Measurements from ENCODE around the gene MYOCOS. TPM values are rescaled to one million over a fixed set of nuclear protein-coding genes. Genes with fewer than 3 reads are reported as not detected.

The MYOCOS gene
- total and polyA plus RNA-seq, 12 donors = not detected

GRCh38 chr1:171582589-171582988 lies 39.5 kb upstream of the MYOCOS start:
- no peak overlapping the region for H3K4me3 ChIP-seq
- no peak for ATAC-seq
- intact Hi-C loops (cut with DNase I) = loop anchor here in 2 of 10 donors (5.0 to 10.0 kb wide), 2 partner anchors 40 to 48 kb away; no protein-coding TSS in a partner anchor
- H3K4me1 ChIP-seq = no peaks in the 10 kb centered on the region
- H3K27me3 ChIP-seq = no peaks in the 10 kb centered on the region
- H3K9me3 ChIP-seq = no peaks in the 10 kb centered on the region
- no peak for TF ChIP-seq CTCF (IDR thresholded peaks at IDR 0.05)
- H3K36me3 ChIP-seq = peaks cover 0 to 100% (median 65%) of the 10 kb centered on the region in 9 donors
- no peak overlapping the region for H3K27ac ChIP-seq
- WGBS, 2 donors = 96% methylated on average over 2 of the region's 2 CpGs
- no peak for DNase-seq

GRCh38 chr1:171583591-171584201 lies 38.3 kb upstream of the MYOCOS start:
- no peak for TF ChIP-seq CTCF (IDR thresholded peaks at IDR 0.05)
- intact Hi-C loops (cut with DNase I) = loop anchor here in 2 of 10 donors (5.0 to 10.0 kb wide), 2 partner anchors 41 to 49 kb away; no protein-coding TSS in a partner anchor
- DNase-seq = no peak
- Histone ChIP-seq H3K4me1 (no peaks in the 10 kb centered on the region), H3K9me3 (no peaks in the 10 kb centered on the region), H3K27me3 (no peaks in the 10 kb centered on the region), H3K27ac (no peak overlapping the region), H3K36me3 (peaks cover 0 to 100% (median 64%) of the 10 kb centered on the region in 9 donors), H3K4me3 (no peak overlapping the region)
- WGBS, 2 donors = 88% methylated on average over 1 of the region's 1 CpG
- no peak for ATAC-seq

- H3K36me3 ChIP-seq = peaks cover 0 to 100% (median 63%) of the 10 kb centered on the region in 9 donors
Measured at GRCh38 chr1:171585715-171586114, 36.3 kb upstream of the MYOCOS start.

GRCh38 chr1:171588230-171588629 lies 33.8 kb upstream of the MYOCOS start:
- no peak overlapping the region for H3K4me3 ChIP-seq
- peaks cover 0 to 100% (median 76%) of the 10 kb centered on the region in 9 donors for H3K36me3 ChIP-seq
- H3K27me3 ChIP-seq = no peaks in the 10 kb centered on the region
- intact Hi-C loops (cut with DNase I) = loop anchor here in 1 of 10 donors (10.0 kb wide), 1 partner anchor 53 kb away; no protein-coding TSS in a partner anchor
- ATAC-seq = no peak
- no peak for TF ChIP-seq CTCF (IDR thresholded peaks at IDR 0.05)
- H3K4me1 ChIP-seq = no peaks in the 10 kb centered on the region
- no peak for DNase-seq
- no peaks in the 10 kb centered on the region for H3K9me3 ChIP-seq
- 90 to 96% methylated on average over 2 of the region's 2 CpGs for WGBS, 2 donors
- H3K27ac ChIP-seq = no peak overlapping the region

More at GRCh38 chr1:171585715-171586114, 36.3 kb upstream of the MYOCOS start:
- no peak for ATAC-seq
- Histone ChIP-seq H3K4me3 (no peak overlapping the region), H3K27ac (no peak overlapping the region), H3K27me3 (no peaks in the 10 kb centered on the region), H3K4me1 (no peaks in the 10 kb centered on the region), H3K9me3 (no peaks in the 10 kb centered on the region)
- DNase-seq = no peak
- no peak for TF ChIP-seq CTCF (IDR thresholded peaks at IDR 0.05)
- intact Hi-C loops (cut with DNase I) = loop anchor here in 1 of 10 donors (10.0 kb wide), 1 partner anchor 51 kb away; no protein-coding TSS in a partner anchor
- 96 to 97% methylated on average over 9 of the region's 9 CpGs for WGBS, 2 donors

All from heart right ventricle (tissue), 16 donors.